NB4 (cell line): Measurements from ENCODE around the gene FOXL3.

Experiments
- DNase-seq: peaks from one replicate; pipeline ENCODE4 v3.0.0; 2010; ENCODE audit warnings: low read depth
- H3K4me3 ChIP-seq: one replicate; pipeline ENCODE4 v1.5.1; 2011; ENCODE audit warnings: mild to moderate bottlenecking, low read depth, low read length, moderate library complexity
- CTCF ChIP-seq: IDR thresholded peaks from one replicate; pipeline ENCODE4 v1.5.1; 2012; ENCODE audit warnings: low read depth, low read length
- MAX ChIP-seq: IDR thresholded peaks from 2 replicates; pipeline ENCODE4 v1.6.1; 2011; ENCODE audit warnings: low read depth, low read length
- MYC ChIP-seq: IDR thresholded peaks from 2 replicates; pipeline ENCODE4 v1.6.1; 2011; ENCODE audit warnings: low read depth, low read length
- POLR2A ChIP-seq: IDR thresholded peaks from 2 replicates; pipeline ENCODE4 v1.6.1; 2011; ENCODE audit warnings: mild to moderate bottlenecking; ENCODE audit not compliant: insufficient read length; ENCODE audit errors: extremely low read depth

FOXL3 gene

GRCh38 chr7:298743-299142, 8.8 kb downstream of the FOXL3 start:
- no peak overlapping the region for H3K4me3 ChIP-seq
- TF ChIP-seq POLR2A (no peak), MAX (no peak), MYC (no peak), CTCF (no peak)
- no peak for DNase-seq

GRCh38 chr7:299169-299568, 9.2 kb downstream of the FOXL3 start:
- H3K4me3 ChIP-seq, result no peak overlapping the region
- no peak for DNase-seq
- TF ChIP-seq MAX (no peak), POLR2A (no peak), MYC (no peak), CTCF (no peak)

- no peak overlapping the region for H3K4me3 ChIP-seq
- no peak for DNase-seq
- no peak for TF ChIP-seq MAX
- TF ChIP-seq POLR2A, result no peak
- TF ChIP-seq MYC, result no peak
- no peak for TF ChIP-seq CTCF
Measured at GRCh38 chr7:299628-300027, 9.7 kb downstream of the FOXL3 start.

GRCh38 chr7:300048-300447, 10.1 kb downstream of the FOXL3 start:
- TF ChIP-seq MAX, result no peak
- TF ChIP-seq CTCF, result no peak
- no peak for TF ChIP-seq POLR2A
- no peak for TF ChIP-seq MYC
- no peak for DNase-seq

GRCh38 chr7:300546-301290, 10.7 kb downstream of the FOXL3 start:
- no peak overlapping the region for H3K4me3 ChIP-seq
- DNase-seq, result no peak
- TF ChIP-seq CTCF, result no peak
- no peak for TF ChIP-seq MAX
- TF ChIP-seq MYC, result no peak
- TF ChIP-seq POLR2A, result no peak

More at GRCh38 chr7:300048-300447, 10.1 kb downstream of the FOXL3 start:
- H3K4me3 ChIP-seq, result no peak overlapping the region
